ENCODE measurements around the gene RPS16. TPM values are rescaled to one million over a fixed set of nuclear protein-coding genes. Genes with fewer than 3 reads are reported as not detected.
A peak's percentile ranks its signal among the peaks of the same experiment; 100 is the strongest.

Gene RPS16
- total and polyA plus RNA-seq, 9 of the 15 experiments (the other 6 are each of a cell fraction or from before 2014, with no cell fraction given): 82.6 to 3,671 (median 2,204) TPM

DNA sequence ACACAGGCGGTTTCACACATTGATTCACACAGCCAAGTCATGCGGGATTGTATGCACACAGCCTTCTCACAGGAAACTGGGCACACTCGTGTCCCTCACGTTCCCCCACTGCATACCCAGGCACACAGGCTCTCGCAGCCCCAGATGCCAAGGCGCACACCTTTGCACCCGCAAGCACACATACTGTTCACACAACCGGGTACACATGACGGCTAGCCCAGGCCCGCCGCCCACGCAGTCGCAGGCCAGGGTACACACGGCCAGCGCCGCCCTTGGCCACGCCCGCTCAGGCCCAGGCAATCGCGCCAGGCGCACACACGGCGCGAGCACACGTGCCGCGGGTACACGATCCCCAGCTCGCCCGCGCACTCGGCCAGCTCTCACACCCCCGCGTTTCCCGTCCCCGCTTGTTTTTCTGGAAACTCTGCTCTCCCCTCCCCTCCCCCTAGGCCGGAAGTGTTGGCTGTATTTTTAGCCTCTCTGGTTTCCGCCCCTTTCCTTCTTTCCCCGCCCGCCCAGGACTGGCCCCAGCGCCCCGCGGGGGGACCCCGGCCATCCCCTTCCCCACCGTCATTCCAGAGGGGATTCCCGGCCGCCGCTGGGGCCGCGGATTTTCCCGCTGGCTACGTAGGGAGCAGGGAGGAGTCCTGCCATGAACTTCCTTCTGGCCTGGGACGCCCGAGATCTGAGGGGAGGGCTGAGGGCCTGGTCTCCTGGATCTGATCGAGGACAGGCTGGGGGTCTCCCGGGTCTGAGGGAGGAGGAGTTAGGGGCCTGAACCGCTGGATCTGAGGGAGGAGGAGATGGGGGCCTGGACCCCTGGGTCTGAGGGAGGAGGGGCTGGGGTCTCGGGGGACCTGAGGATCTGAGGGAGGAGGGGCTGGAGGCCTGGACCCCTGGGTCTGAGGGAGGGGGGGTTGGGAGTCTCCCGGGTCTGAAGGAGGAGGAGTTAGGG is 33.1 kb downstream of the RPS16 start (continued):
- 0 out of 2 replicates have a peak, but pooled peaks have one; percentile 4 for TF ChIP-seq ZKSCAN8 (CRISPR knock-in tag; IDR thresholded peaks at IDR 0.05)
- TF ChIP-seq CTBP1 (IDR thresholded peaks at IDR 0.05; ENCODE audit: borderline replicate concordance): peak; percentile 86
- TF ChIP-seq, protein P1, sequence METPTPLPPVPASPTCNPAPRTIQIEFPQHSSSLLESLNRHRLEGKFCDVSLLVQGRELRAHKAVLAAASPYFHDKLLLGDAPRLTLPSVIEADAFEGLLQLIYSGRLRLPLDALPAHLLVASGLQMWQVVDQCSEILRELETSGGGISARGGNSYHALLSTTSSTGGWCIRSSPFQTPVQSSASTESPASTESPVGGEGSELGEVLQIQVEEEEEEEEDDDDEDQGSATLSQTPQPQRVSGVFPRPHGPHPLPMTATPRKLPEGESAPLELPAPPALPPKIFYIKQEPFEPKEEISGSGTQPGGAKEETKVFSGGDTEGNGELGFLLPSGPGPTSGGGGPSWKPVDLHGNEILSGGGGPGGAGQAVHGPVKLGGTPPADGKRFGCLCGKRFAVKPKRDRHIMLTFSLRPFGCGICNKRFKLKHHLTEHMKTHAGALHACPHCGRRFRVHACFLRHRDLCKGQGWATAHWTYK (CRISPR knock-in tag; IDR thresholded peaks at IDR 0.05): peak; percentile 84; the same call in 1 of the 2 replicates
- TF ChIP-seq, protein P2, sequence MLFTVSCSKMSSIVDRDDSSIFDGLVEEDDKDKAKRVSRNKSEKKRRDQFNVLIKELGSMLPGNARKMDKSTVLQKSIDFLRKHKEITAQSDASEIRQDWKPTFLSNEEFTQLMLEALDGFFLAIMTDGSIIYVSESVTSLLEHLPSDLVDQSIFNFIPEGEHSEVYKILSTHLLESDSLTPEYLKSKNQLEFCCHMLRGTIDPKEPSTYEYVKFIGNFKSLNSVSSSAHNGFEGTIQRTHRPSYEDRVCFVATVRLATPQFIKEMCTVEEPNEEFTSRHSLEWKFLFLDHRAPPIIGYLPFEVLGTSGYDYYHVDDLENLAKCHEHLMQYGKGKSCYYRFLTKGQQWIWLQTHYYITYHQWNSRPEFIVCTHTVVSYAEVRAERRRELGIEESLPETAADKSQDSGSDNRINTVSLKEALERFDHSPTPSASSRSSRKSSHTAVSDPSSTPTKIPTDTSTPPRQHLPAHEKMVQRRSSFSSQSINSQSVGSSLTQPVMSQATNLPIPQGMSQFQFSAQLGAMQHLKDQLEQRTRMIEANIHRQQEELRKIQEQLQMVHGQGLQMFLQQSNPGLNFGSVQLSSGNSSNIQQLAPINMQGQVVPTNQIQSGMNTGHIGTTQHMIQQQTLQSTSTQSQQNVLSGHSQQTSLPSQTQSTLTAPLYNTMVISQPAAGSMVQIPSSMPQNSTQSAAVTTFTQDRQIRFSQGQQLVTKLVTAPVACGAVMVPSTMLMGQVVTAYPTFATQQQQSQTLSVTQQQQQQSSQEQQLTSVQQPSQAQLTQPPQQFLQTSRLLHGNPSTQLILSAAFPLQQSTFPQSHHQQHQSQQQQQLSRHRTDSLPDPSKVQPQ (CRISPR knock-in tag; IDR thresholded peaks at IDR 0.05; ENCODE audit: borderline replicate concordance): peak; percentile 68; the same call in 1 of the 2 replicates
- TF ChIP-seq, protein P3, sequence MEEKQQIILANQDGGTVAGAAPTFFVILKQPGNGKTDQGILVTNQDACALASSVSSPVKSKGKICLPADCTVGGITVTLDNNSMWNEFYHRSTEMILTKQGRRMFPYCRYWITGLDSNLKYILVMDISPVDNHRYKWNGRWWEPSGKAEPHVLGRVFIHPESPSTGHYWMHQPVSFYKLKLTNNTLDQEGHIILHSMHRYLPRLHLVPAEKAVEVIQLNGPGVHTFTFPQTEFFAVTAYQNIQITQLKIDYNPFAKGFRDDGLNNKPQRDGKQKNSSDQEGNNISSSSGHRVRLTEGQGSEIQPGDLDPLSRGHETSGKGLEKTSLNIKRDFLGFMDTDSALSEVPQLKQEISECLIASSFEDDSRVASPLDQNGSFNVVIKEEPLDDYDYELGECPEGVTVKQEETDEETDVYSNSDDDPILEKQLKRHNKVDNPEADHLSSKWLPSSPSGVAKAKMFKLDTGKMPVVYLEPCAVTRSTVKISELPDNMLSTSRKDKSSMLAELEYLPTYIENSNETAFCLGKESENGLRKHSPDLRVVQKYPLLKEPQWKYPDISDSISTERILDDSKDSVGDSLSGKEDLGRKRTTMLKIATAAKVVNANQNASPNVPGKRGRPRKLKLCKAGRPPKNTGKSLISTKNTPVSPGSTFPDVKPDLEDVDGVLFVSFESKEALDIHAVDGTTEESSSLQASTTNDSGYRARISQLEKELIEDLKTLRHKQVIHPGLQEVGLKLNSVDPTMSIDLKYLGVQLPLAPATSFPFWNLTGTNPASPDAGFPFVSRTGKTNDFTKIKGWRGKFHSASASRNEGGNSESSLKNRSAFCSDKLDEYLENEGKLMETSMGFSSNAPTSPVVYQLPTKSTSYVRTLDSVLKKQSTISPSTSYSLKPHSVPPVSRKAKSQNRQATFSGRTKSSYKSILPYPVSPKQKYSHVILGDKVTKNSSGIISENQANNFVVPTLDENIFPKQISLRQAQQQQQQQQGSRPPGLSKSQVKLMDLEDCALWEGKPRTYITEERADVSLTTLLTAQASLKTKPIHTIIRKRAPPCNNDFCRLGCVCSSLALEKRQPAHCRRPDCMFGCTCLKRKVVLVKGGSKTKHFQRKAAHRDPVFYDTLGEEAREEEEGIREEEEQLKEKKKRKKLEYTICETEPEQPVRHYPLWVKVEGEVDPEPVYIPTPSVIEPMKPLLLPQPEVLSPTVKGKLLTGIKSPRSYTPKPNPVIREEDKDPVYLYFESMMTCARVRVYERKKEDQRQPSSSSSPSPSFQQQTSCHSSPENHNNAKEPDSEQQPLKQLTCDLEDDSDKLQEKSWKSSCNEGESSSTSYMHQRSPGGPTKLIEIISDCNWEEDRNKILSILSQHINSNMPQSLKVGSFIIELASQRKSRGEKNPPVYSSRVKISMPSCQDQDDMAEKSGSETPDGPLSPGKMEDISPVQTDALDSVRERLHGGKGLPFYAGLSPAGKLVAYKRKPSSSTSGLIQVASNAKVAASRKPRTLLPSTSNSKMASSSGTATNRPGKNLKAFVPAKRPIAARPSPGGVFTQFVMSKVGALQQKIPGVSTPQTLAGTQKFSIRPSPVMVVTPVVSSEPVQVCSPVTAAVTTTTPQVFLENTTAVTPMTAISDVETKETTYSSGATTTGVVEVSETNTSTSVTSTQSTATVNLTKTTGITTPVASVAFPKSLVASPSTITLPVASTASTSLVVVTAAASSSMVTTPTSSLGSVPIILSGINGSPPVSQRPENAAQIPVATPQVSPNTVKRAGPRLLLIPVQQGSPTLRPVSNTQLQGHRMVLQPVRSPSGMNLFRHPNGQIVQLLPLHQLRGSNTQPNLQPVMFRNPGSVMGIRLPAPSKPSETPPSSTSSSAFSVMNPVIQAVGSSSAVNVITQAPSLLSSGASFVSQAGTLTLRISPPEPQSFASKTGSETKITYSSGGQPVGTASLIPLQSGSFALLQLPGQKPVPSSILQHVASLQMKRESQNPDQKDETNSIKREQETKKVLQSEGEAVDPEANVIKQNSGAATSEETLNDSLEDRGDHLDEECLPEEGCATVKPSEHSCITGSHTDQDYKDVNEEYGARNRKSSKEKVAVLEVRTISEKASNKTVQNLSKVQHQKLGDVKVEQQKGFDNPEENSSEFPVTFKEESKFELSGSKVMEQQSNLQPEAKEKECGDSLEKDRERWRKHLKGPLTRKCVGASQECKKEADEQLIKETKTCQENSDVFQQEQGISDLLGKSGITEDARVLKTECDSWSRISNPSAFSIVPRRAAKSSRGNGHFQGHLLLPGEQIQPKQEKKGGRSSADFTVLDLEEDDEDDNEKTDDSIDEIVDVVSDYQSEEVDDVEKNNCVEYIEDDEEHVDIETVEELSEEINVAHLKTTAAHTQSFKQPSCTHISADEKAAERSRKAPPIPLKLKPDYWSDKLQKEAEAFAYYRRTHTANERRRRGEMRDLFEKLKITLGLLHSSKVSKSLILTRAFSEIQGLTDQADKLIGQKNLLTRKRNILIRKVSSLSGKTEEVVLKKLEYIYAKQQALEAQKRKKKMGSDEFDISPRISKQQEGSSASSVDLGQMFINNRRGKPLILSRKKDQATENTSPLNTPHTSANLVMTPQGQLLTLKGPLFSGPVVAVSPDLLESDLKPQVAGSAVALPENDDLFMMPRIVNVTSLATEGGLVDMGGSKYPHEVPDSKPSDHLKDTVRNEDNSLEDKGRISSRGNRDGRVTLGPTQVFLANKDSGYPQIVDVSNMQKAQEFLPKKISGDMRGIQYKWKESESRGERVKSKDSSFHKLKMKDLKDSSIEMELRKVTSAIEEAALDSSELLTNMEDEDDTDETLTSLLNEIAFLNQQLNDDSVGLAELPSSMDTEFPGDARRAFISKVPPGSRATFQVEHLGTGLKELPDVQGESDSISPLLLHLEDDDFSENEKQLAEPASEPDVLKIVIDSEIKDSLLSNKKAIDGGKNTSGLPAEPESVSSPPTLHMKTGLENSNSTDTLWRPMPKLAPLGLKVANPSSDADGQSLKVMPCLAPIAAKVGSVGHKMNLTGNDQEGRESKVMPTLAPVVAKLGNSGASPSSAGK (IDR thresholded peaks at IDR 0.05): peak; percentile 90
- peak; percentile 27; the same call in 1 of the 2 replicates for TF ChIP-seq SMARCA5 (IDR thresholded peaks at IDR 0.05)
- peak; percentile 93 for TF ChIP-seq ETV5 (CRISPR knock-in tag; IDR thresholded peaks at IDR 0.05; ENCODE audit: low read depth)
- peak; percentile 57; the same call in 1 of the 2 replicates for TF ChIP-seq POLR2A (conservative IDR thresholded peaks at IDR 0.05)
- TF ChIP-seq, protein P4, sequence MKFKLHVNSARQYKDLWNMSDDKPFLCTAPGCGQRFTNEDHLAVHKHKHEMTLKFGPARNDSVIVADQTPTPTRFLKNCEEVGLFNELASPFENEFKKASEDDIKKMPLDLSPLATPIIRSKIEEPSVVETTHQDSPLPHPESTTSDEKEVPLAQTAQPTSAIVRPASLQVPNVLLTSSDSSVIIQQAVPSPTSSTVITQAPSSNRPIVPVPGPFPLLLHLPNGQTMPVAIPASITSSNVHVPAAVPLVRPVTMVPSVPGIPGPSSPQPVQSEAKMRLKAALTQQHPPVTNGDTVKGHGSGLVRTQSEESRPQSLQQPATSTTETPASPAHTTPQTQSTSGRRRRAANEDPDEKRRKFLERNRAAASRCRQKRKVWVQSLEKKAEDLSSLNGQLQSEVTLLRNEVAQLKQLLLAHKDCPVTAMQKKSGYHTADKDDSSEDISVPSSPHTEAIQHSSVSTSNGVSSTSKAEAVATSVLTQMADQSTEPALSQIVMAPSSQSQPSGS (CRISPR knock-in tag; IDR thresholded peaks at IDR 0.05): no peak

All from K562 (cell line).